HCT116 (cell line): ENCODE data around the gene SLC45A2. TPM values are rescaled to one million over a fixed set of nuclear protein-coding genes. Genes with fewer than 3 reads are reported as not detected.

Experiments
- ATAC-seq: fragments of 200-7000 bp; cut with Tn5 transposase; 2 replicates; pipeline ENCODE4 v1.9.1; 2020; ENCODE audit warnings: mild to moderate bottlenecking, moderate library complexity
- BruUV-seq: library from RNA; stranded (reverse); fragments of 400-500 nt; replicated peaks from 2 replicates; lab custom pipeline; 2021; lab: Mats Ljungman, UMichigan
- CTCF ChIA-PET: fragments of 300-600 bp; sonication (Branson Sonifier 250); formaldehyde crosslinking; loops from one replicate; lab custom pipeline; 2021; ENCODE audit warnings: antibody characterized with exemption; lab: Charles Lee
- POLR2A ChIA-PET: fragments of 300-600, 350-600 bp; sonication (Branson Sonifier 250); formaldehyde crosslinking; loops from one replicate; lab custom pipeline; 2021; ENCODE audit warnings: antibody characterized with exemption; lab: Charles Lee
- RAD21 ChIA-PET, 2 experiments: fragments of 300-600 bp; sonication (Branson Sonifier 250); formaldehyde crosslinking; loops; one replicate each; lab custom pipeline; 2023; ENCODE audit warnings: low total read pairs in 2 of 2; ENCODE audit not compliant: uncharacterized antibody in 2 of 2, unreplicated experiment in 2 of 2, low non-redundant PET in 1 of 2; lab: Charles Lee
- DNase-seq: peaks from one replicate; pipeline ENCODE4 v3.0.0-alpha.2; 2010; ENCODE audit warnings: low read depth, low spot score
- H2AFZ ChIP-seq: fragments of 200-600 bp; shearing (Covaris generic), sonication (generic); 2 replicates; pipeline ENCODE4 v1.6.1; 2017; ENCODE audit warnings: low read depth, mixed run types, mixed read lengths, antibody characterized with exemption, low read length; ENCODE audit not compliant: poor library complexity, severe bottlenecking
- H3K27ac ChIP-seq: 2 replicates; pipeline ENCODE4 v1.5.1; 2012; ENCODE audit warnings: low read depth, low read length
- H3K27me3 ChIP-seq: fragments of 200-600 bp; sonication (generic); 2 replicates; pipeline ENCODE4 v1.6.1; 2016; ENCODE audit warnings: mixed run types, low read length, mixed read lengths; ENCODE audit not compliant: insufficient read depth
- H3K36me3 ChIP-seq, 2 experiments: fragments of 200-500 bp in 1 of 2; fragments of 200-600 bp in 1 of 2; sonication (Bioruptor generic) in 1 of 2; sonication (generic) in 1 of 2; 2 replicates each; pipeline versions ENCODE4 v1.5.1 to v1.6.1; 2014 to 2016; ENCODE audit warnings: low read length in 2 of 2, inconsistent platforms in 1 of 2, mixed read lengths in 1 of 2, mixed run types in 1 of 2; ENCODE audit not compliant: insufficient read depth in 2 of 2, control insufficient read depth in 1 of 2
- H3K4me1 ChIP-seq, 2 experiments: fragments of 200-600 bp in 1 of 2; sonication (generic) in 1 of 2; 2 replicates each; pipeline versions ENCODE4 v1.5.1 to v1.6.1; 2012 to 2017; ENCODE audit warnings: low read length in 2 of 2, inconsistent platforms in 1 of 2, mild to moderate bottlenecking in 1 of 2, mixed read lengths in 1 of 2, mixed run types in 1 of 2, moderate library complexity in 1 of 2; ENCODE audit not compliant: insufficient read depth in 2 of 2, control insufficient read depth in 1 of 2
- H3K4me2 ChIP-seq: fragments of 200-600 bp; sonication (generic); 2 replicates; pipeline ENCODE4 v1.6.1; 2017; ENCODE audit warnings: mixed run types, low read length, mixed read lengths
- H3K4me3 ChIP-seq, 2 experiments: fragments of 200-600 bp in 1 of 2; sonication (generic) in 1 of 2; replicated peaks in 1 of 2; 2 replicates each; pipeline ENCODE4 v1.5.1; 2011 to 2016; ENCODE audit warnings: low read length in 2 of 2, control low read depth in 1 of 2, low read depth in 1 of 2, mild to moderate bottlenecking in 1 of 2, mixed read lengths in 1 of 2, mixed run types in 1 of 2
- H3K79me2 ChIP-seq: fragments of 200-600 bp; sonication (generic); 2 replicates; pipeline ENCODE4 v1.6.1; 2017; ENCODE audit warnings: mild to moderate bottlenecking, mixed run types, low read length, moderate library complexity, mixed read lengths; ENCODE audit not compliant: insufficient read depth
- H3K9ac ChIP-seq: fragments of 200-600 bp; sonication (generic); 2 replicates; pipeline ENCODE4 v1.6.1; 2016; ENCODE audit warnings: low read length, mixed read lengths
- H3K9me2 ChIP-seq: fragments of 200-600 bp; sonication (generic), shearing (Covaris generic); 2 replicates; pipeline ENCODE4 v1.6.1; 2017; ENCODE audit warnings: mixed run types, mild to moderate bottlenecking, moderate library complexity; ENCODE audit not compliant: insufficient read depth
- H3K9me3 ChIP-seq, 2 experiments: fragments of 200-500 bp in 1 of 2; fragments of 200-600 bp in 1 of 2; sonication (Bioruptor generic) in 1 of 2; sonication (generic) in 1 of 2; 2 replicates each; pipeline ENCODE4 v1.6.1; 2014 to 2017; ENCODE audit warnings: low read length in 2 of 2, mixed read lengths in 2 of 2, inconsistent platforms in 1 of 2, low read depth in 1 of 2, mild to moderate bottlenecking in 1 of 2, mixed run types in 1 of 2, moderate library complexity in 1 of 2; ENCODE audit not compliant: control insufficient read depth in 1 of 2, insufficient read depth in 1 of 2
- H4K20me1 ChIP-seq: fragments of 200-600 bp; sonication (generic), shearing (Covaris generic); 2 replicates; pipeline ENCODE4 v1.6.1; 2017; ENCODE audit warnings: mixed run types, mild to moderate bottlenecking, moderate library complexity; ENCODE audit not compliant: insufficient read depth
- CBX3 ChIP-seq: IDR thresholded peaks from 2 replicates; pipeline ENCODE4 v1.6.1; 2012; ENCODE audit warnings: low read depth
- ELF1 ChIP-seq: IDR thresholded peaks from 2 replicates; pipeline ENCODE4 v1.6.1; 2012; ENCODE audit warnings: low read depth, borderline replicate concordance
- POLR2AphosphoS5 ChIP-seq: IDR thresholded peaks from 2 replicates; pipeline ENCODE4 v1.6.1; 2011; ENCODE audit warnings: mild to moderate bottlenecking, low read depth, low read length, moderate library complexity
- RAD21 ChIP-seq: IDR thresholded peaks from 2 replicates; pipeline ENCODE4 v1.6.1; 2012; ENCODE audit warnings: low read depth, mild to moderate bottlenecking
- SIN3A ChIP-seq: IDR thresholded peaks from 2 replicates; pipeline ENCODE4 v1.6.1; 2012; ENCODE audit warnings: low read depth
- SRF ChIP-seq: IDR thresholded peaks from 2 replicates; pipeline ENCODE4 v1.6.1; 2012; ENCODE audit warnings: low read depth
- ZNF274 ChIP-seq: fragments of 200-500 bp; sonication (Bioruptor generic); IDR thresholded peaks from 2 replicates; pipeline ENCODE4 v1.6.1; 2014; ENCODE audit warnings: mild to moderate bottlenecking, low read depth, low read length, inconsistent platforms
- intact Hi-C: fragments of 100-400 bp; cut with micrococcal nuclease; formaldehyde crosslinking; loops from 2 replicates; pipeline ENCODE4 v1.10.0; 2022
- total RNA-seq: library from RNA; stranded (reverse); gene quantifications from one replicate; pipeline ENCODE4 v1.2.1, GENCODE V29; 2021; ENCODE audit not compliant: unreplicated experiment
- TF ChIP-seq, protein P1 (sequence below), 3 experiments: fragments of 200-600 bp in 1 of 3; sonication (generic) in 1 of 3; IDR thresholded peaks in 2 of 3; conservative IDR thresholded peaks in 1 of 3; 2 replicates each; pipeline ENCODE4 v1.5.1; 2012 to 2017; ENCODE audit warnings: low read depth in 2 of 3, low read length in 2 of 3, antibody characterized with exemption in 1 of 3, borderline replicate concordance in 1 of 3, control low read depth in 1 of 3, mild to moderate bottlenecking in 1 of 3, mixed read lengths in 1 of 3, mixed run types in 1 of 3, moderate library complexity in 1 of 3; ENCODE audit not compliant: insufficient read depth in 1 of 3
- TF ChIP-seq, protein P2 (sequence below): IDR thresholded peaks from 2 replicates; pipeline ENCODE4 v1.6.1; 2011; ENCODE audit warnings: mild to moderate bottlenecking, low read length, moderate library complexity; ENCODE audit not compliant: insufficient replicate concordance; ENCODE audit errors: extremely low read depth
- TF ChIP-seq, protein P3 (sequence below): IDR thresholded peaks from 2 replicates; pipeline ENCODE4 v1.6.1; 2012
- TF ChIP-seq, protein P4 (sequence below): IDR thresholded peaks from 2 replicates; pipeline ENCODE4 v1.6.1; 2012

The SLC45A2 gene
- total RNA-seq, 1 experiment from 2014 or later: not detected

DNA sequence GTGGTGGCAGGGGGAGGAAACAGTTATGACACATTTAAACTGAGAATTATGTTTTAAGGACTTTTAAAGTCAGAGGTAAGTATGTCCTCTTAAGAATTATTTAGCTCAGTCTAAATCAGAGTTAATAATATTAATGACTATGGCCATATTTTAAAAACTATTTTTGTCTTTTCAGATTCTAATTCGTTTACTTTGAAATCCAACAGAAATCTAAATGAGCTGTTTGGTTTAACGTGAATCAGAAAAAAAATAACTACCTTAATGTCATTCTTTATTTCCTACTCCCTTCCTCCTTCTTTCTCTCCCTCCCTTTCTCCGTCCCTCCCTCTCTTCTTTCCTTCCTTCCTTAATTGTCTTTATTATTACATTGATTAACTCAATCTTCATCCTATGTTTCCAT, 43.9 kb upstream of the SLC45A2 start:
- Histone ChIP-seq H3K9me3 (no peaks in the 10 kb centered on the region), H3K36me3 (no peaks in the 10 kb centered on the region), H3K27me3 (no peaks in the 10 kb centered on the region), H3K4me2 (no peak overlapping the region), H3K4me3 (no peak overlapping the region), H3K4me1 (no peaks in the 10 kb centered on the region), H3K9ac (no peak overlapping the region), H2AFZ (no peak overlapping the region), H3K9me2 (no peaks in the 10 kb centered on the region), H3K27ac (no peak overlapping the region), H3K79me2 (no peaks in the 10 kb centered on the region), H4K20me1 (no peaks in the 10 kb centered on the region)
- TF ChIP-seq CBX3 (no peak), RAD21 (no peak), SIN3A (no peak), SRF (no peak), POLR2AphosphoS5 (no peak), ELF1 (no peak), ZNF274 (no peak)
- TF ChIP-seq, protein P1, sequence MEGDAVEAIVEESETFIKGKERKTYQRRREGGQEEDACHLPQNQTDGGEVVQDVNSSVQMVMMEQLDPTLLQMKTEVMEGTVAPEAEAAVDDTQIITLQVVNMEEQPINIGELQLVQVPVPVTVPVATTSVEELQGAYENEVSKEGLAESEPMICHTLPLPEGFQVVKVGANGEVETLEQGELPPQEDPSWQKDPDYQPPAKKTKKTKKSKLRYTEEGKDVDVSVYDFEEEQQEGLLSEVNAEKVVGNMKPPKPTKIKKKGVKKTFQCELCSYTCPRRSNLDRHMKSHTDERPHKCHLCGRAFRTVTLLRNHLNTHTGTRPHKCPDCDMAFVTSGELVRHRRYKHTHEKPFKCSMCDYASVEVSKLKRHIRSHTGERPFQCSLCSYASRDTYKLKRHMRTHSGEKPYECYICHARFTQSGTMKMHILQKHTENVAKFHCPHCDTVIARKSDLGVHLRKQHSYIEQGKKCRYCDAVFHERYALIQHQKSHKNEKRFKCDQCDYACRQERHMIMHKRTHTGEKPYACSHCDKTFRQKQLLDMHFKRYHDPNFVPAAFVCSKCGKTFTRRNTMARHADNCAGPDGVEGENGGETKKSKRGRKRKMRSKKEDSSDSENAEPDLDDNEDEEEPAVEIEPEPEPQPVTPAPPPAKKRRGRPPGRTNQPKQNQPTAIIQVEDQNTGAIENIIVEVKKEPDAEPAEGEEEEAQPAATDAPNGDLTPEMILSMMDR (IDR thresholded peaks at IDR 0.05 in 2 of 3, conservative IDR thresholded peaks at IDR 0.05 in 1 of 3; ENCODE audit: borderline replicate concordance in 1 of 3, insufficient read depth in 1 of 3, low read depth in 2 of 3, low read length in 2 of 3): no peak
- TF ChIP-seq, protein P2, sequence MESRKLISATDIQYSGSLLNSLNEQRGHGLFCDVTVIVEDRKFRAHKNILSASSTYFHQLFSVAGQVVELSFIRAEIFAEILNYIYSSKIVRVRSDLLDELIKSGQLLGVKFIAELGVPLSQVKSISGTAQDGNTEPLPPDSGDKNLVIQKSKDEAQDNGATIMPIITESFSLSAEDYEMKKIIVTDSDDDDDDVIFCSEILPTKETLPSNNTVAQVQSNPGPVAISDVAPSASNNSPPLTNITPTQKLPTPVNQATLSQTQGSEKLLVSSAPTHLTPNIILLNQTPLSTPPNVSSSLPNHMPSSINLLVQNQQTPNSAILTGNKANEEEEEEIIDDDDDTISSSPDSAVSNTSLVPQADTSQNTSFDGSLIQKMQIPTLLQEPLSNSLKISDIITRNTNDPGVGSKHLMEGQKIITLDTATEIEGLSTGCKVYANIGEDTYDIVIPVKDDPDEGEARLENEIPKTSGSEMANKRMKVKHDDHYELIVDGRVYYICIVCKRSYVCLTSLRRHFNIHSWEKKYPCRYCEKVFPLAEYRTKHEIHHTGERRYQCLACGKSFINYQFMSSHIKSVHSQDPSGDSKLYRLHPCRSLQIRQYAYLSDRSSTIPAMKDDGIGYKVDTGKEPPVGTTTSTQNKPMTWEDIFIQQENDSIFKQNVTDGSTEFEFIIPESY: no peak
- TF ChIP-seq, protein P3, sequence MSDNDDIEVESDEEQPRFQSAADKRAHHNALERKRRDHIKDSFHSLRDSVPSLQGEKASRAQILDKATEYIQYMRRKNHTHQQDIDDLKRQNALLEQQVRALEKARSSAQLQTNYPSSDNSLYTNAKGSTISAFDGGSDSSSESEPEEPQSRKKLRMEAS: no peak
- TF ChIP-seq, protein P4, sequence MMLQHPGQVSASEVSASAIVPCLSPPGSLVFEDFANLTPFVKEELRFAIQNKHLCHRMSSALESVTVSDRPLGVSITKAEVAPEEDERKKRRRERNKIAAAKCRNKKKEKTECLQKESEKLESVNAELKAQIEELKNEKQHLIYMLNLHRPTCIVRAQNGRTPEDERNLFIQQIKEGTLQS: no peak
- intact Hi-C loops: no loop called here
- POLR2A ChIA-PET: no interaction called here
- no peak for ATAC-seq
- RAD21 ChIA-PET: no interaction called here
- no TSS peak for BruUV-seq
- no peak for DNase-seq
- CTCF ChIA-PET: no interaction called here
